Astrocyte of the hippocampus (primary cell): ENCODE data around the gene TMEM72.

Source experiments
- DNase-seq: peaks from one replicate; pipeline ENCODE4 v3.0.0; 2011; ENCODE audit warnings: low read depth, low spot score

Gene TMEM72

DNA sequence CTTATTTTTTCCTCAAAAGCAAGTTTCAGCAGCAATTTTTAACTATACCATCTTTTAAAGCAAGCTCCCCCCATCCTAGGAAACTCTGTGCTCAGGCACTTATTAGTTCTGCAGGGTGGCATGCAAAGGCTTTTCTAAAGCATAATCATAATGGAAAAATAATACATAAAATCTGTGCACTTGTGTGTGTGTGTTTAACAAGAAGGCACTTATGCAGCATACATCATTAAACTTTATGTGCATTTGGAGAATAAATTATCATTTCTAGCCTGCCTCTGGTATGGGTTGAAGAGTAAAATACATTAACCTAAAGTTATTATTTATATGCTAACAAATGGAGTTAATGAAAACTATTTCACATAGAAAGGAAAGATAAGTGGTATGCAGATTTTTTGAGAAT lies 42.9 kb downstream of the TMEM72 start:
- no peak for DNase-seq

DNA sequence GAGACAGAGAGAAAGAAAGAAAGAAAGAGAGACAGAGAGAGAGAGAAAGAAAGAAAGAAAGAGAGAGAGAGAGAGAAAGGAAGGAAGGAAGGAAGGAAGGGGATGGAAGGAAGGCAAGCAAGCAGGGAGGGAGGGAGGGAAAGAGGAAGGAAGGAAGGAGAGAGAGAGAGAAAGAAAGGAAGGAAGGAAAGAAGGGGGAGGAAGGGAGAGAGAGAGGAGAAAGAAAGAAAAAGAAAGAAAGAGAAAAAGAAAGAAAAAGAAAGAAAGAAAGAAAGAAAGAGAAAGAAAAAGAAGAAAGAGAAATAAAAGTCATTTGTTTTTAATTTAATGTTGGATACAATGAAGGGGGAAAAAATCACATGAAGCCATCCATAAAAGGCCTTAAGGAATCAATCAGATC lies 43.8 kb downstream of the TMEM72 start:
- no peak for DNase-seq

GRCh38 chr10:44955413-44956070 lies 44.4 kb downstream of the TMEM72 start:
- no peak for DNase-seq

- no peak for DNase-seq
These were observed 45.1 kb downstream of the TMEM72 start for GRCh38 chr10:44956226-44956625.

- no peak for DNase-seq
These were observed 45.9 kb downstream of the TMEM72 start for GRCh38 chr10:44956717-44957706.

DNA sequence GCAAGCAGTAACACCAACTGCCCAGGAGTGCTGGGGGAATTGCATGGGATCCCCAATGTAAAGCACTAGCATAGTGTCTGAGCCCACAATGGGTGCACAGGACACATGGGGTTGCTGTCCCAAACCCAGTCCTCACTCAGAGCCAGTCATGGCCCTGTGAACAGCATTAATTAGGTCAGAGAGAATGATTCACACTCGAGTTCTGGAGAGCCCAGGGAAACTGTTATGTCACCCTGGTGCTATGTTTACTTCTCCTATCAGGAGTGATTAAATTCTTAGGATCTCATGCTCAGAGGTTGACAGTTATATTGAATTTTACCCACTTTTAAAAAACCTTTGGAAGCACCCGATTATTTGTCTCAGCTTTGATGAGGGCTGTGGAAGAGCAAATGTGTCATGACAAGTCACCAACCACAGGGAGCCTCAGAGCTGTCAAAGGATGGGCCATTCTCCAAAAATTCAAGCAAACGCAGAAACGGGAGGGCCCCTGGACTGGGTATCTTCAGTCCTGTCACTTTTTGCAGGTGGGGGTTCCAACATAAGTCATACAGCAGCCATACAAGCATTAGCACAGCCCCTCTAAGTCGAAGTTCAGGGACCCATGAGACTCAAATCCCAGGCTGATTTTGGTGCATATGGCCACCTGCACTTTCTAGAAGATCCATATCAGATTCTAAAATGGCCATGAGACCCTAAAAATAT lies 47.2 kb downstream of the TMEM72 start:
- DNase-seq, result peak; percentile 81

- DNase-seq, result no peak
These were observed 47.7 kb downstream of the TMEM72 start for GRCh38 chr10:44958898-44959246.

GRCh38 chr10:44959247-44960087 lies 48.3 kb downstream of the TMEM72 start, which contains the start of gene RASSF4:
RASSF4 (plus strand) TSS chr10:44959802; CDS start chr10:44970203, 10,401 bp downstream.
- DNase-seq, result peak; percentile 94

GRCh38 chr10:44960088-44960460 lies 48.9 kb downstream of the TMEM72 start:
- peak; percentile 26 for DNase-seq

DNA sequence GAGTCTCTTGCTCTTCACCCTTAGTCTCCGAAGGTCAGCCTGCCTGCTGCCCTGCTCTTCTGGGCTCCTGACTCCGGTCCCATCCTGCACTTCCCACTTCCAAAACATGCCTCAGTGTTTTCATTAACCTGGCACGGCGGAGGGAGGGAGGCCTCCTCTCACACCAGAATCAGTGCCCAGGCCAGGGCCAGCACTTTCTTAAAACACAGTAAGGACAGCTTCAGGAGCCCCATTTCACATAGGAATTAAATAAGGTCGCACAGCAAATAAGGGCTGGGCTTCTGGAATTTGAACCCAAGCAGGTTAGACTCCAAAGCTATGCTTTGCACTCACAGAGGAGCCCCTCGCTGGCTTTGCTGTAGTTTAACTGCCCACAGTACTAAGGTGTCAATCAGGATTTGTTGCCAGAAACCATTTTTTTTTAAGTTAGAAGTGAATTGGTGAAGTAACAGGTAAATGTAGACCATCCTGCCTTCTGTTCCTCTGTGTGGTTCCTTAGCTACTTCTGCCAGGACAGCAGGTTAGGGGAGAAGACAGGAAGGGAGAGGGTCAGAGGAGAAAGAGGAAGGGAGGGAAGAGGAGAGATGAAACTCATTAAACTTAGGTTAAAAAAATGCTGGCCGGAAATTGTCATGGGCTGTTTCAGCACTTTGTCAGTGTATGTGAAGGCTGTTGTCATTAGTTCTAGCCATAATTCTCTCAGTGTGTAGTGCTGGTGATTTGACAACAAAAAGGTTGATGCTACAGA lies 49.5 kb downstream of the TMEM72 start:
- no peak for DNase-seq

GRCh38 chr10:44961230-44961571 lies 50.1 kb downstream of the TMEM72 start:
- DNase-seq, result no peak

DNA sequence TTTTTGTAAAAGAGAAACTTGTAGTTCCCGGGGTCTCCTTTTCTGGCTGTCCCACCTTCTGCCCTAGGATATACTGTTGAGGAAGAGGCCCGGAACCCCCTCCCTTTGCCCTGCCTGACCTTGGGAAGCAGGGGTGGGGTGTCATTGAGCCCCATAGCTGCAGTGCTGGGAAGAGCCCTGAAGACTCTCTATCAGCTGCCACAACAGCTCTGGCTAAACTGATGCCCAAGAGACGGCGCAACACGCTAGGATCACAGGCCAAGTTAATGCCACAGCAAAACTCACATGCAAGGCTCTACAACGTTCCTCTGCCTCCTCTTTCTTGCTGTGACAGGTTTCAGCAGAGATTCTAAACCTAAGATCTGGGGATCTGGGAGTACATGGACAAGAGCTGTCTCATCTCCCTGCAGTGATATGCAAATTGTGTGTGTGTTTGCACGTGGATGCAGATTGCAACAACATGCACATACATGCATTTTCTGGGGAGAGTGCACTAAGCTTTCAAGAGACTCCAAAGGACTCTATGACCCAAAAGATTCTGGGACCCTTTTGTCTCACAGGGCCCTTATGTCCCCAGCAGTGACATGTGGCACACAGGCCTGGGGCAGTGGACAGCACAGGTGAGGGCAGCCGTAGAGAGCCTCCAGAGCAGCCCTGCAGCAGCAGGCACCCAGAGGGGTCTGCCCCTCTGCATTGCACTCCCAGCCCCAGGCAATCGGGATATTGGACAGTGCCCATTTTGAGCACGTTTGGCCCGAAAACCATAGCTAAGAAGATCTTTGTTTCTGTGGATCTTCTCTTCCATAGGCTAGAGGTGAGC lies 51.0 kb downstream of the TMEM72 start:
- no peak for DNase-seq

DNA sequence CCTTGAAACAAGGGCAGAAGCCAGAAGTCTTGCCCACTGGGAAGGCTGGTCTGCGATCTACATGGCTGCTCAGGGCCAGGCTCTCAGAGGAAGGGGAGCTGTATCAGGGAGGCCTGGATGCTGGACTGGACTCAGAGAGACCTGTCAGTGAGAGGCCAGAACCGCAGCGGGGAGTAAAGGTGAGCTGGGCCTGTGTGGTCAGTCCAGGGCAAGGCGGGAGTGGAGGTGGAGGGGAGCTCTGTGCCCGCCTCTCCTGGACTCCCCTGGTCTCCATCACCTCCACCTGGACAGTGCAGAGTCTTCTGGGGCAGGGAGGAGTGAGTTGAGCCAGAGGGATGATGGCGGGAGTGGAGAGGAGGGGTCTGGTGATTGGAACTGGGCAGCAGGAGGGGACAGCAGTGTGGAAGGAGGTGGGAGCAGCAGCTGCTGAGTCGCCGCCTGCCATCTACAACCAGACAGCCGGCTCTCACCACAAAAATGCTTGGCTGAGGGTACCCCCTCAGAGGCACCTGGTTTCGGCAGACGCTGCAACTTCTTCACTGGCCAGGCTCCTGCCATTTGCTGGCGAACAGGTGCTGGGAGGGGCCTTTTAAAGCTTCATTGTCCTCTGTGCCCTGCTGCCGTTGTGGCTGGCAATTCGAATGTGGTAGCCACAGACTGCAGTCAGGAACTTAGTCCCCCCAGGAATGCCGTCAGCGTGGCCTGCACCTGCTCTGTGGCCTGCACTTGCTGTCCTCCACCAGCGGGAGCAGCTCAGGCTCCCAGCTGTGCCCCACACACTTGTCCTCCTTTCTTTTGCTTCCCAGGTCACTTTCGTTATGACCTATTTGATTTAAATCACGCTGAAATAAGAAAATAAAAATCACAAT lies 52.0 kb downstream of the TMEM72 start:
- peak; percentile 59 for DNase-seq

DNA sequence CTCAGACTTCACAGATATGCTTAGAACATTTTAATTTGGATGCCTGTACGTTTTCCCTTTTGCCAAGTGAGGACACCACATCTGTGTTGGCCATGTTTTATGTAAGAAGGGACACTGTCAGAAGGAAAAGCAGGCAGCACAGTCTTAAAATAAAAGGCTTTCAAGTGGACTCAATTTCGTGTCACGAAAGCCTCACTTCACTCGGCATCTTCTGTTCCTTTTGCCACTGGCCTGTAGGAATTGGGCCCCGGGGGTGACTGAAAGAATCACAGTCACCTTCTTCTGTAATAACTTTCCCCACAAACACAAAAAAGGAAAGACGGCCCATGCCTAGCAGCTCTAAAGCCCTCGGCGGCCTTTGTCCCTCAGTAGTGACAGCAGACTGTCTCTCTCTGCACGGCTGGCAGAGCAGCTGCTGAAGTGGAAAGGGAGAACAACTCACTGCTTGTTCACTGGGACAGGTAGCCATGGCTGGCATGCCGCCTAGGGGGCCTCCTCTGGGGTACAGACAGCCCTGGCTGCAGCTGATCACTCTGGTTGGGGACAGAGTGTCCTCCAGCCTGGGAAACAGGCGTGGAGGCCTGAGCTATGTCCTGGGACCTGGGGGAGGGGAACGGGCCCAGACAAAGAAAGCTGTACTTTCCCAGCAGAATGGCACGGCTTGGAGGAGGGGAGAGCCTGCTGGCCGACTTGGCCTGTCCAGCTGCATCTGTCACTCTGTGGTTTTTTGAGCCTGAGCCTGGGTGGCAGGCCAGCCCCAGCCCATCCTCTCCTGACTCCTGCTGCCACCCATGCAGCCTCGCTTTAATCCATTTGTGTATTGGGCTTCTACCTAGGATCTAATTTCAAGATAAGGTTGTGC lies 52.9 kb downstream of the TMEM72 start:
- peak; percentile 78 for DNase-seq

- DNase-seq, result no peak
These were observed 54.0 kb downstream of the TMEM72 start for GRCh38 chr10:44965104-44965503.

GRCh38 chr10:44965651-44966097 lies 54.5 kb downstream of the TMEM72 start:
- no peak for DNase-seq

DNA sequence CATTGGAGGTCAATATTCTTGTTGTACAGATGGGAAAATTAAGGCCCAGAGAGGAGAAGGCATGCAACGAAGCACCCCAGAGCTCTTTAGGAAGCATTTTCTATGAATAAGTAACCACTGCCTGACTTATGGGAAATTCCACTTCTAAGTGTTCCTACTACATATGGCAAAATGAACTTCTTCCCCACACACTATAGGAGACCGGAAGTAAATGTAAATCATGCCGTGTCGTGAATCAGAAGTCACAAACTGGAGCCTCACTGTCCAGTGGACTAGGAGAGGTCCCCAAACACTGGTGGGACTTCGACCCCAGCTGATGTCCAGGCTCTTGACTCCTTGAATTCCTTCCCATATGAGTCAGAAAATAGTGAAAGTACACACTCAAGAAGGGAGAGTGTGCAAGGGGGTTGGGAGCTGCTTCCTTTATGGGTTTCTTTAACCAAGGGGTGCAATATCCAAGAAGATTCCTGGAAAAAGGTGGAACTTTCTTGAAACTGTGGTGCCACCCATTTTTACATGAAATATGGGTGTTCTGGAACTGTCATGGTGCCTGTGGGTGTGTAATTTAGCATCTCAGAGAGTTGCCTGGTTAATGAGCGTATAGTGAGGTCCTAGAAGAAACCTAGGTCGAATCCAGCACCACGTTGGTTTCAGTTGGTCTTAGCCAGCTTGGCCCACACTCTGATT lies 55.1 kb downstream of the TMEM72 start:
- no peak for DNase-seq
